ENCODE measurements around the gene SSNA1.

The SSNA1 gene

DNA sequence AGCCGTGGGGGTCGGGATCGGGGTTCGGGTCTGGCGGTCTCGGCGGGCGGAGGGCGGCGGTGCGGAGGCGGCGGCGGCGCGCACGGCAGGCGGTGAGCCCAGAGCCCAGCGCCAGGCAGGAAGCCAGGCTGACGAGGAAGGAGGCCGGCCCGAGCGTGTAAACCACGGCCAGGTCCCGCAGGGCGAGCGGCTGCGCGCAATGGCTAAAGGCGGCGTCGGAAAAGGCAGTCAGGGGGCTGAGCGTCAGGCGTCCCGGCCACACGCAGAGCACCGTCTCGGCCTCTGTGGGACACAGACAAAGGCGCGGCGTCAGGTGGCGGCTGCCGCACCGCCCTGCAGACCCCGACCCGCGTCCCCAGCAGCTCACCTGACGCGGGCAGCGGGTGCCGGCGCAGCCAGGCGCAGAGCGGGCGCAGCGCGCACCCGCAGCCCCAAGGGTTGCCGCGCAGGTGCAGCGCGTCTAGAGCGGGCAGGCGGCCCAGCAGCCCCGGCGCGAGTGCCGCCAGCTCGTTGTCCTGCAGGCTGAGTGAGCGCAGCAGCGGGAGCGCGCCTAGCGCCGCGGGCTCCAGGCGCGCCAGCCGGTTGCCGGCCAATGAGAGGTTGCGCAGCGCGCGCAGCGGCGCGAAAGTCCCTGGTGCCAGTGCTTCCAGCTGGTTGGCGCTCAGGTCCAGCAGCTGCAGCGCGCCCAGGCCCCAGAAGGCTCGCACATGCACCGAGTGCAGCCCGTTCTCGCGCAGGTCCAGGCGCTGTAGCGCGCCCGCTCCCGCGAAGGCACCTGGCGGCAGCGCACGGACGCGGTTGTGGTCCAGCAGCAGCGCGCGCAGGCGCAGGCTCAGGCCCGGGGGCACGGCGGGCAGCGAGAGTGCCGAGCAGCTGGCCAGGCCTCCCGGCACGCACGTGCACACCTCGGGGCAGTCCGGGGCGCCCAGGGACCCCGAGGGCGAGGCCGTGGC is 19.3 kb upstream of the SSNA1 start:
- TF ChIP-seq YY1 (IDR thresholded peaks at IDR 0.05; ENCODE audit: low read depth) = no peak
- no peak for TF ChIP-seq REST (IDR thresholded peaks at IDR 0.05; ENCODE audit: low read depth)
- TF ChIP-seq EGR1 (IDR thresholded peaks at IDR 0.05) = 0 out of 2 replicates have a peak, but pooled peaks have one; percentile 8
- no peak; the same call in 1 of the 2 replicates for TF ChIP-seq CEBPB (IDR thresholded peaks at IDR 0.05)
- TF ChIP-seq TEAD4 (IDR thresholded peaks at IDR 0.05) = peak; percentile 16
- peak; percentile 32; the same call in 1 of the 2 replicates for TF ChIP-seq TCF12 (IDR thresholded peaks at IDR 0.05; ENCODE audit: low read depth)
- no peak for TF ChIP-seq FOXM1 (IDR thresholded peaks at IDR 0.05; ENCODE audit: borderline replicate concordance, low read depth)
- TF ChIP-seq EP300 (IDR thresholded peaks at IDR 0.05; ENCODE audit: borderline replicate concordance) = no peak
- TF ChIP-seq ZBTB7A (IDR thresholded peaks at IDR 0.05; ENCODE audit: low read depth) = peak; percentile 47; the same call in 1 of the 2 replicates
- TF ChIP-seq RAD21 (IDR thresholded peaks at IDR 0.05; ENCODE audit: low read depth) = no peak
- TF ChIP-seq CREB1 (IDR thresholded peaks at IDR 0.05; ENCODE audit: low read depth) = no peak
- TF ChIP-seq USF1 (IDR thresholded peaks at IDR 0.05) = no peak
- TF ChIP-seq NFIC (IDR thresholded peaks at IDR 0.05) = peak; percentile 31; the same call in 1 of the 2 replicates
- peak; percentile 93 for TF ChIP-seq MAX (IDR thresholded peaks at IDR 0.05)
- TF ChIP-seq TAF1 (IDR thresholded peaks at IDR 0.05; ENCODE audit: low read depth) = peak; percentile 16; the same call in 1 of the 2 replicates

- TF ChIP-seq USF1 (IDR thresholded peaks at IDR 0.05) = no peak
- no peak for TF ChIP-seq TEAD4 (IDR thresholded peaks at IDR 0.05)
- no peak for TF ChIP-seq CREB1 (IDR thresholded peaks at IDR 0.05; ENCODE audit: low read depth)
- no peak for TF ChIP-seq CEBPB (IDR thresholded peaks at IDR 0.05)
- TF ChIP-seq RAD21 (IDR thresholded peaks at IDR 0.05; ENCODE audit: low read depth) = no peak
- TF ChIP-seq YY1 (IDR thresholded peaks at IDR 0.05; ENCODE audit: low read depth) = no peak
- no peak for TF ChIP-seq REST (IDR thresholded peaks at IDR 0.05; ENCODE audit: low read depth)
- no peak for TF ChIP-seq NFIC (IDR thresholded peaks at IDR 0.05)
These were observed 18.5 kb upstream of the SSNA1 start, which contains the start of gene LRRC26 for GRCh38 chr9:137169896-137170358. Gene LRRC26, minus strand, starts transcription at chr9:137170051. Its CDS starts 108 bp downstream, at chr9:137169943.

DNA sequence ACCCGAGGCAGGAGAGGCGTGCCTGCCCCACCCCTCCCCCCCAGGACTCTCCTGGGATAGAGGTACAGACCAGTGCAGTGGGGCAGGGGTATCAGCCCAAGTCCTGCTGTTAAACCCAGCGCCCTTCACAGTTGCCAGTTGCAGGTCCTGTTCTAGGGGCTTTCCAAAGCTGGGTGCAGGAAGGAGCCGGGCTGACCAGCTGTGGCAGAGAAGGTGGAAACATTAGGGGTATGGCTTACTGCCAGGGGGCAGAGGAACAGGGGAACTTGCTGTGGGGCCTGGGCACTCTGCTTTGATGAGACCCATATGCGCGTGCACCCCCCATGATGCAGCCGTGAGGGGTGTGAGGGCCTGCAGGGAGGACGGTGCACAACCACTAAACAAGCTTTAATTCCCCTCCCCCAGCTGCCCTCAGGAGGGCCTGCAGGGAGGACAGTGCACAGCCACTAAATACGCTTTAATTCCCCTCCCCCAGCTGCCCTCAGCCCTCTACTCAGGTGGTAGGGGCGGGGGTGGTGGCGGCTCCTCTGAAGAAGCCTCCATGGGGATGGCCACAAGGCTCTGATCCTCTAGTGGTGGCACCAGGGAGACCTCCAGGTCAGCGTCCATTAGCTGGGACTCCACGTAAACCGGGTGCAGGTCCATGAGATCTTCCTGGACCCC is 17.9 kb upstream of the SSNA1 start:
- TF ChIP-seq MAX (IDR thresholded peaks at IDR 0.05) (no peak), NFIC (IDR thresholded peaks at IDR 0.05) (no peak), ZBTB7A (IDR thresholded peaks at IDR 0.05; ENCODE audit: low read depth) (no peak)

DNA sequence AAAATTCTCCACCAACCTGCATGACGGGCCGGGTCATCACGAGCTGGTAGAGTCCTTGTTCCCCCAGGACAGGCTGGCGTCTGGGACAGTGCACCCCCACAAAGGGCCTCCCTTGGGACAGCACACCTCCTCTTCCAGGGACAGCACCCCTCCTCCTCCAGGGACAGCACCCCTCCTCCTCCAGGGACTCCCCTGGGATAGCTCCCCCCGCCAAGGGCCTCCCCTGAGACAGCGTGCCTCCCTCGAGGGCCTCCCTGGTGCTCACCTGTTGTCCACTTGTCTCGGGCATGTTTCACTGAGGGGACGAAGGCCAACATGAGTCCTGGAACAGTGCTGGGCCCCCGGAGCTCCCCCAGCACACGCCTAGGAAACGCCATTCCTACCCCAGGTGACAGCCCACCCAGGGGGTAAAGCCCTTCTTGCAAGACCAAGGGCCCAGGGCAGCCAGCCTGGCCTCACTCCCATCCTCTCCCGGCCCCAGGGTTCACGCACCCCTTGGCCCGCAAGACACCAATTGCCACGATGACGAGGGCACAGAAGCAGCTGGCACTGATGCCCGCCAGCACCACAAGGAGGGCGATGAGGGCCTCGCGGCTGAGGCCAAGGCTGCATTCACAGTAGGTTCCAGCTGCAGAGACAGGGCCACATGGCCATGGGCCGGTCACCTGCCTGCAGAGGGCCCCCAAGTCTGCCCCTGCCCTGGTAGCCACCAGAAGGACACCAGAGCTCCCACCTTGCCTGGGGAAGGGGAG is 17.2 kb upstream of the SSNA1 start:
- TF ChIP-seq TEAD4 (IDR thresholded peaks at IDR 0.05) (no peak), TAF1 (IDR thresholded peaks at IDR 0.05; ENCODE audit: low read depth) (no peak), REST (IDR thresholded peaks at IDR 0.05; ENCODE audit: low read depth) (no peak), CREB1 (IDR thresholded peaks at IDR 0.05; ENCODE audit: low read depth) (no peak), EGR1 (IDR thresholded peaks at IDR 0.05) (no peak), RAD21 (IDR thresholded peaks at IDR 0.05; ENCODE audit: low read depth) (no peak), USF1 (IDR thresholded peaks at IDR 0.05) (no peak), NFIC (IDR thresholded peaks at IDR 0.05) (no peak), YY1 (IDR thresholded peaks at IDR 0.05; ENCODE audit: low read depth) (no peak), TCF12 (IDR thresholded peaks at IDR 0.05; ENCODE audit: low read depth) (no peak), EP300 (IDR thresholded peaks at IDR 0.05; ENCODE audit: borderline replicate concordance) (no peak), CEBPB (IDR thresholded peaks at IDR 0.05) (no peak), FOXM1 (IDR thresholded peaks at IDR 0.05; ENCODE audit: borderline replicate concordance, low read depth) (no peak), MAX (IDR thresholded peaks at IDR 0.05) (no peak), ZBTB7A (IDR thresholded peaks at IDR 0.05; ENCODE audit: low read depth) (no peak)

All from Ishikawa (cell line).